Measurements from ENCODE around the gene HIVEP3. TPM values are rescaled to one million over a fixed set of nuclear protein-coding genes. Genes with fewer than 3 reads are reported as not detected.

Gene HIVEP3
- total and polyA plus RNA-seq, 3 donors from 2014 or later: 4.8 to 7.3 (median 7.2) TPM

GRCh38 chr1:41846625-41847405 is 71.9 kb downstream of the HIVEP3 start:
- H3K9me3 ChIP-seq: no peaks in the 10 kb centered on the region
- DNase-seq: no peak
- H3K27me3 ChIP-seq: no peaks in the 10 kb centered on the region
- 92 to 94% methylated on average over 3 of the region's 3 CpGs for WGBS, 2 donors
- H3K27ac ChIP-seq: no peak overlapping the region
- intact Hi-C loops (cut with DNase I; ENCODE audit: low total_unique reads): no loop called here
- no peaks in the 10 kb centered on the region for H3K4me1 ChIP-seq
- no peaks in the 10 kb centered on the region for H3K36me3 ChIP-seq (ENCODE audit: low read depth, missing control alignments)
- TF ChIP-seq CTCF (IDR thresholded peaks at IDR 0.05) (no peak), POLR2A (IDR thresholded peaks at IDR 0.05) (no peak)
- H3K4me3 ChIP-seq: no peak overlapping the region

GRCh38 chr1:41844781-41845272 is 73.9 kb downstream of the HIVEP3 start:
- Histone ChIP-seq H3K36me3 (ENCODE audit: low read depth, missing control alignments) (no peaks in the 10 kb centered on the region), H3K4me1 (peaks cover 3% of the 10 kb centered on the region), H3K27me3 (no peaks in the 10 kb centered on the region), H3K9me3 (no peaks in the 10 kb centered on the region), H3K4me3 (no peak overlapping the region), H3K27ac (no peak overlapping the region)
- intact Hi-C loops (cut with DNase I; ENCODE audit: low total_unique reads): no loop called here
- DNase-seq: no peak
- TF ChIP-seq CTCF (IDR thresholded peaks at IDR 0.05): no peak
- TF ChIP-seq POLR2A (IDR thresholded peaks at IDR 0.05): no peak
- WGBS, 2 donors: 94 to 100% methylated on average over 2 of the region's 2 CpGs

- no peak for TF ChIP-seq POLR2A (IDR thresholded peaks at IDR 0.05)
- TF ChIP-seq CTCF (IDR thresholded peaks at IDR 0.05): no peak
- 79 to 87% methylated on average over 8 of the region's 8 CpGs for WGBS, 2 donors
- Histone ChIP-seq H3K27ac (no peak overlapping the region), H3K4me3 (no peak overlapping the region), H3K9me3 (no peaks in the 10 kb centered on the region), H3K27me3 (no peaks in the 10 kb centered on the region), H3K4me1 (peaks cover 3% of the 10 kb centered on the region), H3K36me3 (ENCODE audit: low read depth, missing control alignments) (no peaks in the 10 kb centered on the region)
- intact Hi-C loops (cut with DNase I; ENCODE audit: low total_unique reads): no loop called here
- DNase-seq: no peak
Observed at GRCh38 chr1:41844255-41844654, 74.5 kb downstream of the HIVEP3 start.

- TF ChIP-seq CTCF (IDR thresholded peaks at IDR 0.05): no peak
- TF ChIP-seq POLR2A (IDR thresholded peaks at IDR 0.05): no peak
- Histone ChIP-seq H3K9me3 (no peaks in the 10 kb centered on the region), H3K4me1 (peaks cover 3% of the 10 kb centered on the region), H3K4me3 (no peak overlapping the region), H3K27ac (no peak overlapping the region), H3K36me3 (ENCODE audit: low read depth, missing control alignments) (no peaks in the 10 kb centered on the region), H3K27me3 (no peaks in the 10 kb centered on the region)
- no peak for DNase-seq
- intact Hi-C loops (cut with DNase I; ENCODE audit: low total_unique reads): no loop called here
- WGBS, 2 donors: 70 to 79% methylated on average over 11 of the region's 11 CpGs
Observed at GRCh38 chr1:41842993-41843755, 75.5 kb downstream of the HIVEP3 start.
